HCT116 (cell line): Measurements from ENCODE around the gene PPM1H. TPM values are rescaled to one million over a fixed set of nuclear protein-coding genes. Genes with fewer than 3 reads are reported as not detected.

Experiments
- ATAC-seq: fragments of 200-7000 bp; cut with Tn5 transposase; 2 replicates; pipeline ENCODE4 v1.9.1; 2020; ENCODE audit warnings: mild to moderate bottlenecking, moderate library complexity
- BruUV-seq: library from RNA; stranded (reverse); fragments of 400-500 nt; replicated peaks from 2 replicates; lab custom pipeline; 2021; lab: Mats Ljungman, UMichigan
- CTCF ChIA-PET: fragments of 300-600 bp; sonication (Branson Sonifier 250); formaldehyde crosslinking; loops from one replicate; lab custom pipeline; 2021; ENCODE audit warnings: antibody characterized with exemption; lab: Charles Lee
- POLR2A ChIA-PET: fragments of 300-600, 350-600 bp; sonication (Branson Sonifier 250); formaldehyde crosslinking; loops from one replicate; lab custom pipeline; 2021; ENCODE audit warnings: antibody characterized with exemption; lab: Charles Lee
- RAD21 ChIA-PET, 2 experiments: fragments of 300-600 bp; sonication (Branson Sonifier 250); formaldehyde crosslinking; loops; one replicate each; lab custom pipeline; 2023; ENCODE audit warnings: low total read pairs in 2 of 2; ENCODE audit not compliant: uncharacterized antibody in 2 of 2, unreplicated experiment in 2 of 2, low non-redundant PET in 1 of 2; lab: Charles Lee
- DNase-seq: peaks from one replicate; pipeline ENCODE4 v3.0.0-alpha.2; 2010; ENCODE audit warnings: low read depth, low spot score
- H2AFZ ChIP-seq: fragments of 200-600 bp; shearing (Covaris generic), sonication (generic); 2 replicates; pipeline ENCODE4 v1.6.1; 2017; ENCODE audit warnings: low read depth, mixed run types, mixed read lengths, antibody characterized with exemption, low read length; ENCODE audit not compliant: poor library complexity, severe bottlenecking
- H3K27ac ChIP-seq: 2 replicates; pipeline ENCODE4 v1.5.1; 2012; ENCODE audit warnings: low read depth, low read length
- H3K27me3 ChIP-seq: fragments of 200-600 bp; sonication (generic); 2 replicates; pipeline ENCODE4 v1.6.1; 2016; ENCODE audit warnings: mixed run types, low read length, mixed read lengths; ENCODE audit not compliant: insufficient read depth
- H3K36me3 ChIP-seq, 2 experiments: fragments of 200-500 bp in 1 of 2; fragments of 200-600 bp in 1 of 2; sonication (Bioruptor generic) in 1 of 2; sonication (generic) in 1 of 2; 2 replicates each; pipeline versions ENCODE4 v1.5.1 to v1.6.1; 2014 to 2016; ENCODE audit warnings: low read length in 2 of 2, inconsistent platforms in 1 of 2, mixed read lengths in 1 of 2, mixed run types in 1 of 2; ENCODE audit not compliant: insufficient read depth in 2 of 2, control insufficient read depth in 1 of 2
- H3K4me1 ChIP-seq, 2 experiments: fragments of 200-600 bp in 1 of 2; sonication (generic) in 1 of 2; 2 replicates each; pipeline versions ENCODE4 v1.5.1 to v1.6.1; 2012 to 2017; ENCODE audit warnings: low read length in 2 of 2, inconsistent platforms in 1 of 2, mild to moderate bottlenecking in 1 of 2, mixed read lengths in 1 of 2, mixed run types in 1 of 2, moderate library complexity in 1 of 2; ENCODE audit not compliant: insufficient read depth in 2 of 2, control insufficient read depth in 1 of 2
- H3K4me2 ChIP-seq: fragments of 200-600 bp; sonication (generic); 2 replicates; pipeline ENCODE4 v1.6.1; 2017; ENCODE audit warnings: mixed run types, low read length, mixed read lengths
- H3K4me3 ChIP-seq, 2 experiments: fragments of 200-600 bp in 1 of 2; sonication (generic) in 1 of 2; replicated peaks in 1 of 2; 2 replicates each; pipeline ENCODE4 v1.5.1; 2011 to 2016; ENCODE audit warnings: low read length in 2 of 2, control low read depth in 1 of 2, low read depth in 1 of 2, mild to moderate bottlenecking in 1 of 2, mixed read lengths in 1 of 2, mixed run types in 1 of 2
- H3K79me2 ChIP-seq: fragments of 200-600 bp; sonication (generic); 2 replicates; pipeline ENCODE4 v1.6.1; 2017; ENCODE audit warnings: mild to moderate bottlenecking, mixed run types, low read length, moderate library complexity, mixed read lengths; ENCODE audit not compliant: insufficient read depth
- H3K9ac ChIP-seq: fragments of 200-600 bp; sonication (generic); 2 replicates; pipeline ENCODE4 v1.6.1; 2016; ENCODE audit warnings: low read length, mixed read lengths
- H3K9me2 ChIP-seq: fragments of 200-600 bp; sonication (generic), shearing (Covaris generic); 2 replicates; pipeline ENCODE4 v1.6.1; 2017; ENCODE audit warnings: mixed run types, mild to moderate bottlenecking, moderate library complexity; ENCODE audit not compliant: insufficient read depth
- H3K9me3 ChIP-seq, 2 experiments: fragments of 200-500 bp in 1 of 2; fragments of 200-600 bp in 1 of 2; sonication (Bioruptor generic) in 1 of 2; sonication (generic) in 1 of 2; 2 replicates each; pipeline ENCODE4 v1.6.1; 2014 to 2017; ENCODE audit warnings: low read length in 2 of 2, mixed read lengths in 2 of 2, inconsistent platforms in 1 of 2, low read depth in 1 of 2, mild to moderate bottlenecking in 1 of 2, mixed run types in 1 of 2, moderate library complexity in 1 of 2; ENCODE audit not compliant: control insufficient read depth in 1 of 2, insufficient read depth in 1 of 2
- H4K20me1 ChIP-seq: fragments of 200-600 bp; sonication (generic), shearing (Covaris generic); 2 replicates; pipeline ENCODE4 v1.6.1; 2017; ENCODE audit warnings: mixed run types, mild to moderate bottlenecking, moderate library complexity; ENCODE audit not compliant: insufficient read depth
- ATF3 ChIP-seq: IDR thresholded peaks from 2 replicates; pipeline ENCODE4 v1.6.1; 2012
- CBX3 ChIP-seq: IDR thresholded peaks from 2 replicates; pipeline ENCODE4 v1.6.1; 2012; ENCODE audit warnings: low read depth
- EGR1 ChIP-seq: IDR thresholded peaks from 2 replicates; pipeline ENCODE4 v1.6.1; 2012; ENCODE audit warnings: low read depth
- ELF1 ChIP-seq: IDR thresholded peaks from 2 replicates; pipeline ENCODE4 v1.6.1; 2012; ENCODE audit warnings: low read depth, borderline replicate concordance
- FOSL1 ChIP-seq: IDR thresholded peaks from 2 replicates; pipeline ENCODE4 v1.6.1; 2012; ENCODE audit warnings: low read depth
- JUND ChIP-seq: IDR thresholded peaks from 2 replicates; pipeline ENCODE4 v1.6.1; 2012
- POLR2A ChIP-seq: IDR thresholded peaks from 2 replicates; pipeline ENCODE4 v1.7.0; 2011; ENCODE audit warnings: borderline replicate concordance; ENCODE audit not compliant: insufficient read depth, insufficient read length; ENCODE audit errors: extremely low read depth
- POLR2AphosphoS5 ChIP-seq: IDR thresholded peaks from 2 replicates; pipeline ENCODE4 v1.6.1; 2011; ENCODE audit warnings: mild to moderate bottlenecking, low read depth, low read length, moderate library complexity
- REST ChIP-seq: IDR thresholded peaks from 2 replicates; pipeline ENCODE4 v1.6.1; 2012; ENCODE audit warnings: low read depth
- SRF ChIP-seq: IDR thresholded peaks from 2 replicates; pipeline ENCODE4 v1.6.1; 2012; ENCODE audit warnings: low read depth
- YY1 ChIP-seq: IDR thresholded peaks from 2 replicates; pipeline ENCODE4 v1.6.1; 2011; ENCODE audit warnings: low read length, low read depth, moderate library complexity, mild to moderate bottlenecking; ENCODE audit not compliant: insufficient replicate concordance; ENCODE audit errors: extremely low read depth
- ZNF274 ChIP-seq: fragments of 200-500 bp; sonication (Bioruptor generic); IDR thresholded peaks from 2 replicates; pipeline ENCODE4 v1.6.1; 2014; ENCODE audit warnings: mild to moderate bottlenecking, low read depth, low read length, inconsistent platforms
- intact Hi-C: fragments of 100-400 bp; cut with micrococcal nuclease; formaldehyde crosslinking; loops from 2 replicates; pipeline ENCODE4 v1.10.0; 2022
- total RNA-seq: library from RNA; stranded (reverse); gene quantifications from one replicate; pipeline ENCODE4 v1.2.1, GENCODE V29; 2021; ENCODE audit not compliant: unreplicated experiment
- TF ChIP-seq, protein P1 (sequence below): IDR thresholded peaks from 2 replicates; pipeline ENCODE4 v1.6.1; 2011; ENCODE audit warnings: mild to moderate bottlenecking, low read length, moderate library complexity; ENCODE audit not compliant: insufficient replicate concordance; ENCODE audit errors: extremely low read depth

Gene PPM1H
- total RNA-seq, 1 experiment from 2014 or later: 8.0 TPM

GRCh38 chr12:62744551-62744950, 190.4 kb downstream of the PPM1H start:
- no peak for TF ChIP-seq ZNF274
- TF ChIP-seq JUND: no peak
- TF ChIP-seq ELF1: no peak
- no peak for TF ChIP-seq ATF3
- TF ChIP-seq POLR2AphosphoS5: no peak
- Histone ChIP-seq H3K4me1 (peaks cover 0 to 10% of the 10 kb centered on the region in 2 experiments; a peak in 1 of 4 replicates), H2AFZ (no peak overlapping the region), H4K20me1 (no peaks in the 10 kb centered on the region), H3K27me3 (no peaks in the 10 kb centered on the region), H3K9me3 (no peaks in the 10 kb centered on the region), H3K9me2 (no peaks in the 10 kb centered on the region; the same call in 1 of the 2 replicates), H3K27ac (no peak overlapping the region), H3K4me2 (no peak overlapping the region), H3K36me3 (no peaks in the 10 kb centered on the region), H3K79me2 (no peaks in the 10 kb centered on the region), H3K4me3 (no peak overlapping the region), H3K9ac (no peak overlapping the region)
- RAD21 ChIA-PET: no interaction called here
- BruUV-seq: no TSS peak
- CTCF ChIA-PET: no interaction called here
- POLR2A ChIA-PET: no interaction called here
- intact Hi-C loops: no loop called here
- DNase-seq (no peak), ATAC-seq (peak; percentile 32; the same call in 1 of the 2 replicates)

GRCh38 chr12:62739266-62740015, 195.5 kb downstream of the PPM1H start:
- intact Hi-C loops: no loop called here
- no peaks in the 10 kb centered on the region for H4K20me1 ChIP-seq
- RAD21 ChIA-PET: no interaction called here
- no peak overlapping the region for H3K27ac ChIP-seq
- H3K9ac ChIP-seq: no peak overlapping the region
- no peaks in the 10 kb centered on the region for H3K36me3 ChIP-seq
- no peak overlapping the region for H3K4me2 ChIP-seq
- CTCF ChIA-PET: no interaction called here
- H3K79me2 ChIP-seq: no peaks in the 10 kb centered on the region
- no peak for DNase-seq
- no peaks in the 10 kb centered on the region for H3K27me3 ChIP-seq
- peaks cover 11 to 36% of the 10 kb centered on the region in 2 experiments for H3K4me1 ChIP-seq
- no peak overlapping the region for H3K4me3 ChIP-seq
- no peaks in the 10 kb centered on the region for H3K9me2 ChIP-seq
- POLR2A ChIA-PET: no interaction called here
- H3K9me3 ChIP-seq: no peaks in the 10 kb centered on the region
- H2AFZ ChIP-seq: no peak overlapping the region
- BruUV-seq: no TSS peak
- ATAC-seq: no peak
- TF ChIP-seq POLR2AphosphoS5: no peak
- no peak for TF ChIP-seq YY1
- TF ChIP-seq, protein P1, sequence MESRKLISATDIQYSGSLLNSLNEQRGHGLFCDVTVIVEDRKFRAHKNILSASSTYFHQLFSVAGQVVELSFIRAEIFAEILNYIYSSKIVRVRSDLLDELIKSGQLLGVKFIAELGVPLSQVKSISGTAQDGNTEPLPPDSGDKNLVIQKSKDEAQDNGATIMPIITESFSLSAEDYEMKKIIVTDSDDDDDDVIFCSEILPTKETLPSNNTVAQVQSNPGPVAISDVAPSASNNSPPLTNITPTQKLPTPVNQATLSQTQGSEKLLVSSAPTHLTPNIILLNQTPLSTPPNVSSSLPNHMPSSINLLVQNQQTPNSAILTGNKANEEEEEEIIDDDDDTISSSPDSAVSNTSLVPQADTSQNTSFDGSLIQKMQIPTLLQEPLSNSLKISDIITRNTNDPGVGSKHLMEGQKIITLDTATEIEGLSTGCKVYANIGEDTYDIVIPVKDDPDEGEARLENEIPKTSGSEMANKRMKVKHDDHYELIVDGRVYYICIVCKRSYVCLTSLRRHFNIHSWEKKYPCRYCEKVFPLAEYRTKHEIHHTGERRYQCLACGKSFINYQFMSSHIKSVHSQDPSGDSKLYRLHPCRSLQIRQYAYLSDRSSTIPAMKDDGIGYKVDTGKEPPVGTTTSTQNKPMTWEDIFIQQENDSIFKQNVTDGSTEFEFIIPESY: no peak
- TF ChIP-seq FOSL1: no peak
- no peak for TF ChIP-seq ZNF274
- no peak for TF ChIP-seq ATF3
- no peak for TF ChIP-seq ELF1
- no peak for TF ChIP-seq REST
- TF ChIP-seq CBX3: no peak
- no peak for TF ChIP-seq POLR2A
- TF ChIP-seq EGR1: no peak
- TF ChIP-seq SRF: no peak
